NB4 (cell line): ENCODE results near the gene ZNF169.
"Not testable (repeated sequence)": the region's sequence is repeated elsewhere in the genome, so short reads cannot be mapped to it uniquely, and the experiment has no call there.

Experiments used
- TF ChIP-seq, protein P1 (sequence below): IDR thresholded peaks from one replicate; pipeline ENCODE4 v1.5.1; 2012; ENCODE audit warnings: low read depth, low read length
- TF ChIP-seq, protein P2 (sequence below): IDR thresholded peaks from 2 replicates; pipeline ENCODE4 v1.6.1; 2011; ENCODE audit warnings: low read depth, low read length

DNA sequence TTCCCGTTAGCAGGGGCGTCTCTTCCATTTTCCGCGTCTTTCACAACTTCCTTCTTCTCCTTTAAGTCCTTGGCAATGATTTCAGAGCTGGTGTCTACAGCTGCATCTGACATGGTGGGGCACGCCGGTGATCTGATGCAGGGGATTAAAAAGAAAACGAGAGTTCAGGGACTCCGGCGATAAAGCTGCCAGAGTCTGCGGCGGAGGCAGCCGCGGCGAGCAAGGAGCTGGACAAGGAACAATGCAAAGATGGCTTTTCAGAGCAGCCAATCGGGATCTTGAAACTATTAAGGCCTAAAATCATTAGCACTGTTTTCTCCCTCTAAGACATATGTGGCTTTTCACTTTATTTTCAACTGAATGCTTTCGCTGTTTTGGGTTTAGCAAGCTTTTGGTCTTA lies 88.4 kb downstream of the ZNF169 start:
- TF ChIP-seq, protein P1, sequence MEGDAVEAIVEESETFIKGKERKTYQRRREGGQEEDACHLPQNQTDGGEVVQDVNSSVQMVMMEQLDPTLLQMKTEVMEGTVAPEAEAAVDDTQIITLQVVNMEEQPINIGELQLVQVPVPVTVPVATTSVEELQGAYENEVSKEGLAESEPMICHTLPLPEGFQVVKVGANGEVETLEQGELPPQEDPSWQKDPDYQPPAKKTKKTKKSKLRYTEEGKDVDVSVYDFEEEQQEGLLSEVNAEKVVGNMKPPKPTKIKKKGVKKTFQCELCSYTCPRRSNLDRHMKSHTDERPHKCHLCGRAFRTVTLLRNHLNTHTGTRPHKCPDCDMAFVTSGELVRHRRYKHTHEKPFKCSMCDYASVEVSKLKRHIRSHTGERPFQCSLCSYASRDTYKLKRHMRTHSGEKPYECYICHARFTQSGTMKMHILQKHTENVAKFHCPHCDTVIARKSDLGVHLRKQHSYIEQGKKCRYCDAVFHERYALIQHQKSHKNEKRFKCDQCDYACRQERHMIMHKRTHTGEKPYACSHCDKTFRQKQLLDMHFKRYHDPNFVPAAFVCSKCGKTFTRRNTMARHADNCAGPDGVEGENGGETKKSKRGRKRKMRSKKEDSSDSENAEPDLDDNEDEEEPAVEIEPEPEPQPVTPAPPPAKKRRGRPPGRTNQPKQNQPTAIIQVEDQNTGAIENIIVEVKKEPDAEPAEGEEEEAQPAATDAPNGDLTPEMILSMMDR = not testable (repeated sequence)
- TF ChIP-seq, protein P2, sequence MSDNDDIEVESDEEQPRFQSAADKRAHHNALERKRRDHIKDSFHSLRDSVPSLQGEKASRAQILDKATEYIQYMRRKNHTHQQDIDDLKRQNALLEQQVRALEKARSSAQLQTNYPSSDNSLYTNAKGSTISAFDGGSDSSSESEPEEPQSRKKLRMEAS = not testable (repeated sequence)
